ENCODE results near the gene CRB2.

CRB2 gene

GRCh38 chr9:123408313-123409262 is 52.6 kb downstream of the CRB2 start:
- no peak for DNase-seq

DNA sequence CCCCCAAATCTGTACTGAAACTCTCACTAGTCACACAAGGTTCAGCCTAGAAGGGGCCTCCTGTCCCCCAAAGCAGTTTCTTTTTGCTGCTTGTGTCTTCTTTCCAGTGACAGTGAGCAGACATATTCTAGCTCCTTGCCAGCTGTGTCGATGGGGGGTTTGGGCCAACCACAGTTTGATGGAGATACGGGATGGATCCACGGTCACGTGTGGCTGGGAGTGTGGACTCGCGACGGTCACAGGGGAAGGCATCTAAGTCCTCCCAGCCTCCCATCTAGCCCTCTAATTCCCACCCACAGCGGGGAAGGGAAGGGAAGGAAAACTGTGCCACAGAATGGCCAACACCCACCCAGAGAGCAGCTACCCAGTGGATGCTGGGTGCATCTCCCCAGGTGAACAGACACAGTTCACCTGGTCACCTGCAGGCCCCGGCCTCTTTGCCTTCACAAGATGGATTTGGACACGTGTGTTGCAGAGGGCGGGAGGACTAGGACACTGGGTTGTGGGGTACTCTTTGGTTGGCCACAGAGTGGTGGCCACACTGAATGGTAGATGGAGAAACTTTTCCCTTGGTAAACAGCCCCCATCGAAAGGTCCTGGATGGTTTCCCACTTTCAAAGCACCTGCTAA is 54.4 kb downstream of the CRB2 start:
- no peak for DNase-seq

GRCh38 chr9:123411191-123411590 is 55.2 kb downstream of the CRB2 start:
- DNase-seq, result no peak

GRCh38 chr9:123411636-123412035 is 55.6 kb downstream of the CRB2 start:
- no peak for DNase-seq

DNA sequence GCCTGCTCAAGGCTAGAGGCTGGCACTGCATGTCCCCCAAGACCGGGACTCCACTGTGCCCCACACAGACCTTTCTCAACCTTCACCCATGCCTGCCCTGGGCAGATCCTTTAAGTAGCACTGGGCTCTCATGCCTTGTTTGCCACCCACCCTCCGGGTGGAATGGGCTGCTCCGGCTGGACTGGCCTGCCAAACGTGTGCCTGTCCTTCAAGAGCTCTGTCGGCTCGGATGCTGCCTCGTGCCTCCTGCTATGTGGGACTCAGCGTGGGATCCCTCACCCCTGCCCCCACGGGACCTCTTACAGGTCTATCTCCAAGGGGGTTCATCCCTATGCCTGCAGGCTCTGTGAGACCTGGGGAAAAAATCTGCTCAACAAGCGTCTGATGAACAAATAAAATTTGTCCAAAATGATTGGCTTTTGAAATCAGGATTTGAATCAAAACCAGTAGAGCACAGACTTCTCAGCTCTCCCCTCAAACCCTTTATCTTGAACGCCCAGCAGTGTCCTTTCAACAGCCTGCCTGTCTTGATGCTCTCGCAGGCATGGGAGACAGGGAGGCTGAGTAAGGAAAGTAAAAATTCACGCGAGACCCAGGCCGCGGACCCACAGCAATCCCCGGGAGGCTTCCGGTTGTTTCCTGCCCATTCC is 56.3 kb downstream of the CRB2 start:
- DNase-seq, result no peak

GRCh38 chr9:123414204-123414603 is 58.2 kb downstream of the CRB2 start:
- no peak for DNase-seq

DNA sequence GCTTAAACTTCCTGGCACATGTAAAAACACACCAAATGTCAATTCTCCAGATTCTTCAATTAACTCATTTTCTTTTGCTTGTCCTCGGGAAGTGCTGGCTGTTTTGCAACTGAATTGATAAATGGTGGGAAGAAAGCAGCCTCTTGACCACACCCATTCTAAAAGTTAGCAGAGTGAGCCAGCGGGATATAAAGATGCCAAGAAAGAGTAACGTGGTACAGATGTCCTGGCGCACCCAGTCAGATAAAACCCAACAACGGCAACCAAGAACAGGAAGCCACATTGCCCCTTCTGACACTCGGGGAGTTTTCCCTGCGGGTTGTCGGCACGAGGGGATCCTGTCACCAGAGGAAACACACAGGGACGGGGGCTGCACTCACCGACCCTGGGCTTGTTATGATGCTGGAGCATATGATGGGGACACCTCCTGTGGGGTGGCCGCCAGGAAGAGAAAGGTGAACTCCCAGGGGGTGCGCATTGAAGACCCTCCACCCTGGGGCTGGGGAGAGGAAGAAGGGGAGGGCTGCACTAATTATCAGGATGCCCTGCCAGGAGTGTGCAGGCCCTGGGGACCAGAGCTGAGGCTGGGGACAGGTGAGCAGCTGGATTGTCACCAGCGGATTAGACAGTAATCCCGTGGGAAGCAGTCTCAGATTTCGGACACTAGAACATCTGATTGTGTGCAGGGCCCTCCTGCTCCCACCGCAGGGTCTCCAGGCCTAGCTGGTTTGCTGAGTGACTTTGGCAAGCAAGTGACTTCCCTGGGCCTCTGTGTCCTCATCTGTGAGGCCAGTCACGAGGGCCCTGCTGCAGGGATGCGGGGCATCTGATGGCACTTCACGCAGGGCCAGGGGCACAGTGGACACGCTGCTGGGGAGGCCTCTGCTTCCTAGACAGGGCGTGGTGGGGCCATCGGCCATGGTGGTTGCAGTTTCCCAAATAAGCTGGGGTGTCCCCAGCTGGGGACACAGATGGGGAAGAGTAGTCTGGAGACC is 59.2 kb downstream of the CRB2 start:
- no peak for DNase-seq

DNA sequence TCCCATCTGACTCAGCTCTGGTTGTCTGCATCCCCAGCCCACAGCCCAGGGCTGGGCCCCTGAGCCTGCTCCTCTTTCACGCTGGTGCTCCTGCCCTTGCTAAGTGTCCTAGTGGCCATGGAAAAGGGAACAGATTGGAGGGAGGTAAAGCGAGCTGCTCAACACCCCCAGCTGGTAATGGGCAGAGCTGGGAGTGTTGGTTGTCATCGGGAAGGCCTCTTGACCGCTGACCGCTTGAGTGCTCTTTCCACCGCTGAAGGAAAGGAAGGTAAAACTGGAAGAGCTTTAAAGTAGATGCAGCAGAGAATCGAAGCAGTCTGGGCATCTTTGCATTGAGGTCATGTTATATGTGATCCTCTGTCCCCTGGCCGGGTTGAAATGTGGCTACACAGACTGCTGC is 60.2 kb downstream of the CRB2 start:
- DNase-seq, result no peak

DNA sequence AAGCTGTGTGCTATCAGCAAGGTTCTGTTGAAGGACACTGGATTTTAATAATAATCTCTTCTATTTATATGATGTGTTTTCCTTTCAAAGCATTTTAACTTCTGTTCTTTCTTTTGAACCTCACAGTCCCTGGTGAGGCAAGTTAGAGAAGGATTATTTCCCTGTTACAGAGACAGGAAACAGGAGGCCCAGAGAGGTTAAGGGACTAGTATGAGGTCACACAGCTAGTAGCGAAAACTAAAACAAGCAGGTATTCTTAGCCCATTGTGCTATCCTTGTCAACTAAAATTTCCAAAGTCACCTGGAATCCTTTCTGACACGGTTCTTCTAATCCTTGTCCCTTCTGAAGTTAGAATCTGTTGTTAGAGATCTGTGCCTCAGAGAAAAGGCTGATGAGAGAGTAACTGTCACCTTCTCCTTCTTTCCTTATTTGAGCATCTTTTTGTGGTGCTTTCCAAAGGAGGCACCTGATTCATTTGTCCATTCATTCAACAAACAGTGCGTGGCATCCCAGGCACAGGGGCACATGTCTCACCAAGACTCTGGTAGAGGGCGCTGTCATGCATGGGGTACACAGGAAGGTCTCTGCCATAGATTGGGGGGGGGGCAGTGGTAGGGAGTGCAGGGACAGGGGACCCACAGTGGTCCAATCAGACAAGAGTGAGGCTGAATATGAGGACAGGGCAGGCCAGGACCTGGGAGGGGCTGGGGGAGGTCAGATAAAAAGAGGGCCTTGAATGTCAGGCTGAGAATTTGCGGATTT is 61.5 kb downstream of the CRB2 start:
- no peak for DNase-seq

- DNase-seq, result no peak
These were observed 62.0 kb downstream of the CRB2 start for GRCh38 chr9:123418052-123418430.

GRCh38 chr9:123418506-123418905 is 62.5 kb downstream of the CRB2 start:
- DNase-seq, result no peak

GRCh38 chr9:123419091-123419490 is 63.1 kb downstream of the CRB2 start:
- no peak for DNase-seq

DNA sequence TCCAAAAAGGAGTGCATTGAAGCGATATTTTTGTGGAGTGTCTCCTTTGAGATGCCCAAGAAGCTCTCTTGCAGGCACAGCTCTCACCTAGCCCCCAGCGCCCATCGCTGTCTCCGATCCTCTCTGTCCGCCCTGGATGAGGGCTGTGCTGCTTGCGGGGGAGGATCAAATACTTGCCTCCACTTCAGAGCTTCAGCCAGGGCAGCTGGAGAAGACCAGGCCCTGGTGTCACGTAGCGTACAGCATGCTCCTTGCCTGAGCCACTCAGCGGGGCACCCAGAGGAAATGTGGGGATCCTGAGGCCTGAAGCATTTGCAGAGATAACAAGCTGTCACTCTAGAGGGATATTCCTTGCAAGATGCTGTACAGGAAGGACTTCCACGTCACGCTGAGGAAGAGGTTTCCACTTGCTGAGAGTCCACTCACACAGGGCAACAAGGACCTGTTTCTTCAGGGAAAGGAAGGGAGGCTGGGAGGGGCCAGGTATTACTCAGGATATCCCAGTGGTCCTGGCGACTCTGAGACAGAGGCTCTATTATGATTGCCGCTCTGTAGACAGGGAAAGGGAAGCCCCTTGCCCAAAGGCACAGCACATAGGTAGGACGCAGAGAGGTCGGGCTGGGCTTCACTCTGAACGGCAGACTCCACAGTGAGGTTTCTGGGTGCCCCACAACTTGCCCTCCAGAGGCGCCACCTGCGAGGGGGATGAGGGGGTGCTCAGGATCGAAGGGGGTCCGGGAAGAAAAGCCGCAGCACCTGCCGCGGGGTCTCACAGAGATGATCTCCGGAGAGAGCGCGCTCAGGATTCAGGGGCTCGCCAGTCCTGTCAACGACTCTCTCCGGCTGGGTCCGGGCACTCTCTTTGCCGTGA is 64.0 kb downstream of the CRB2 start:
- DNase-seq, result no peak

DNA sequence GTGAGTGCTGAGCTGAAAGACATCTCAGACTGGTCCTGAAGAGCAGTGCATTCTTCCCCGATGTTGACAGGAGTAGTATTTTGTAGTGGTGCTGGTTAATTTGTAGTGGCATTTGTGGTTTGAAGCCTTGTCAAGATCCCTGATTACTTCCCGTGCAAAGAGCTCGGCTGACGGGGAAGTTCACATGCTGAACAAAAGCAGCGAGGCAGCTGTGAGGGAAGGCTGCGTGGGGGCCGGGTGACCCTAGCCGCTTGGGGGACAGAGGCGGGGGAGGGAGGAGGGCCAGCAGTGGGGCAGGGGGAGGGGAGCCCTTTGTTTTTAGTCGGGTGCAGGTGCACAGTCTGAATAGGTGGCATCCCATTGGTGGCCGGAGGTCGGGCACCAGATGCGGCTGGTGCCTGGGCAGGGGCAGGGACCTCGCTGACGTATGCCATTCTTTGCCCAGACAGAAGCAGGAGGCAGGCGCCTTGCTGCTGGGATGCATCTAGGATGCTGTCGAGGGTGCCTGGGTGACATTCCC is 64.7 kb downstream of the CRB2 start:
- DNase-seq, result no peak

- no peak for DNase-seq
These were observed 65.2 kb downstream of the CRB2 start for GRCh38 chr9:123421186-123421585.

DNA sequence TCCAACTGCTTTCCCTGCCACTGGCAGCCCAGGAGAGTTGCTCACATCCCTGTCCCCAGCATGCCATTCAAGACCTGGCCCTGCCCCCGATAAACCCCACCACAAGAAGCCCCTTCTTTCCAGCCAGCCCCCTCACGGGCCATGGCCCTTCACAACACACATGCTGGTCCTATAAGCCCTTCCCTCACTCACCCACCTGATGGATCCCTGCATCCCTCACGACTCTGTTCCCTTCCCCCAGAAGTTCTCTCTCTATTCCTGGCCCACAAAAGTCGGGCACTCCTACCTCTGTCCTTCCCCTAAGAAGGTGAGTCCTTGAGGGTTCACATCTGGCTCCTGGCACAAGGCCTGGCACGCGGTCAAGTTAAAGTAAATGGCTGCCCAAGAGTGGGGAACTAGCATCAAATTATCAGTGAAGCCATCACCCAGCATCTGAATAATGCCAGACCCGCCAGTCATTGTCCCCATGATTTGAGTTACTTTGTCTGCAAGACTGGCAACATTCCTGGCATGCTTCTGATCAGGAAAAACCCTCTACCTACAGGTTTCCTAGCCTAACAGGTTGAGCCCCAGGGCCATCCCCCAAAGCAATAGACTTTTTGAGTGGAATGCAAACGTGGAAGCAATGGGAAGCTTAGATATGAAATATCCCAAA is 65.9 kb downstream of the CRB2 start:
- no peak for DNase-seq

- no peak for DNase-seq
These were observed 66.8 kb downstream of the CRB2 start for GRCh38 chr9:123422635-123423310.

DNA sequence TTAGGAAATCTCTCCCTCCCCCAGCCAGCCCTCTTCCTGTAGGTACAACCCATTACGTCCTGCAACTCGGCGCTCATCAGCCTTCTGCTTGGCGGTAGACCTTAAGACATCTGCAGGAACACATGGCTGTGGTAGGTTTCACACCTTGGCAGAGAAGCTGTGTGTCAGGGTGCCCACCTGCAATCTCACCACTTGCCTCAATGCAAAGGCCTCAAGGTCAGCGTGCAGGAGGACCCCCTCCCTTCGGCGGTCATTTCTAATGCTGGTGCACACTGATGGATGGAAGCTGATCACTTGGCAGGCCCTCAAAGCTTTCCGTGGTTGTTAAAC is 67.3 kb downstream of the CRB2 start:
- no peak for DNase-seq

DNA sequence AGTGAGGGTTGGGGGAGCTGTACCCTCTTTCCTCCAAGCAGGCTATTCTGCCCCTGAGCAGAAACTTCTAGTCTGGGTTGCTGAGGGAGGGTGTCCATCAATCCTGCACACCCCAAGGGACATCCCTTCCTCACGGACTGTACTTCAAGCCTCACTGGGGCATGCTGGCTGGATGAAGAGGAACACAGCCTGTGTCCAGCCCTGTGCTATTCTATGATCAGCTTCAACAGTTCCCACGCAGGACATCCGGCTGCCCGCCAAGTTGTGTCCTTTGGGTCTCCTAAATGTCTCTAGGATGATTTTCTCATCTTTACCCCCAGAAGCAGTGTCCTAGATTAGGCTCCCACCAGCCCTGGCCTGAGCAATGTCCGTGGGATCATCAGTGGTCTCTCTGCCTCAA is 68.1 kb downstream of the CRB2 start:
- no peak for DNase-seq
